AG04450 (cell line): Measurements from ENCODE around the gene TNRC18. TPM values are rescaled to one million over a fixed set of nuclear protein-coding genes. Genes with fewer than 3 reads are reported as not detected.

Experiments used
- CTCF ChIA-PET: fragments of 300-600, 350-600 bp; formaldehyde crosslinking; extraction: SDS; loops from one replicate; lab custom pipeline; 2022; ENCODE audit warnings: antibody characterized with exemption, inconsistent platforms; lab: Charles Lee
- POLR2A ChIA-PET: fragments of 350-600 bp; formaldehyde crosslinking; extraction: SDS; loops from one replicate; lab custom pipeline; 2021; ENCODE audit warnings: antibody characterized with exemption, inconsistent platforms; lab: Yijun Ruan, JAX
- DNase-seq: peaks from one replicate; pipeline ENCODE4 v3.0.0-alpha.2; 2011; ENCODE audit warnings: low read depth, low spot score
- H3K27ac ChIP-seq: one replicate; pipeline ENCODE4 v1.5.1; 2012; ENCODE audit warnings: low read depth, low read length, control low read depth
- H3K27me3 ChIP-seq: one replicate; pipeline ENCODE4 v1.6.0; 2012; ENCODE audit warnings: low read length; ENCODE audit not compliant: control insufficient read depth, insufficient read depth
- H3K4me3 ChIP-seq: 2 replicates; pipeline ENCODE4 v1.5.1; 2011; ENCODE audit warnings: mild to moderate bottlenecking, low read depth, low read length, control low read depth
- H3K9me3 ChIP-seq: 2 replicates; pipeline ENCODE4 v1.5.1; 2012; ENCODE audit warnings: low read length; ENCODE audit not compliant: control insufficient read depth, insufficient read depth
- CTCF ChIP-seq: IDR thresholded peaks from 2 replicates; pipeline ENCODE4 v1.5.1; 2011; ENCODE audit warnings: low read depth, low read length, control low read depth, inconsistent platforms
- polyA plus RNA-seq: library from polyadenylated mRNA; depleted of rRNA; stranded (reverse); fragments of >200 nt; gene quantifications from 2 replicates; pipeline ENCODE4 v1.2.3, GENCODE V29; 2011

The TNRC18 gene
- polyA plus RNA-seq, 1 experiment, result 13.4 TPM

- Histone ChIP-seq H3K9me3 (no peaks in the 10 kb centered on the region; the same call in 1 of the 2 replicates), H3K4me3 (no peak overlapping the region), H3K27ac (no peak overlapping the region), H3K27me3 (no peaks in the 10 kb centered on the region)
- TF ChIP-seq CTCF, result no peak
- no peak for DNase-seq
- POLR2A ChIA-PET, result no interaction called here
- CTCF ChIA-PET, result interaction anchor here (0.6 kb wide), 1 partner anchor 195 kb away, joined by 4 read pairs; no protein-coding TSS in a partner anchor
These were observed 35.4 kb upstream of the TNRC18 start for GRCh38 chr7:5458921-5459480.

- DNase-seq, result no peak
- Histone ChIP-seq H3K27me3 (no peaks in the 10 kb centered on the region), H3K27ac (no peak overlapping the region), H3K4me3 (no peak overlapping the region), H3K9me3 (no peaks in the 10 kb centered on the region; the same call in 1 of the 2 replicates)
- no peak for TF ChIP-seq CTCF
- ChIA-PET CTCF (interaction anchor here (0.9 kb wide), 1 partner anchor 217 kb away, joined by 3 read pairs; no protein-coding TSS in a partner anchor), POLR2A (interaction anchor here (0.7 to 0.8 kb wide), 2 partner anchors 10 to 36 kb away, joined by 3 to 4 read pairs; no protein-coding TSS in a partner anchor)
These were observed 33.7 kb upstream of the TNRC18 start for GRCh38 chr7:5457245-5457735.

GRCh38 chr7:5456409-5456808, 32.8 kb upstream of the TNRC18 start:
- Histone ChIP-seq H3K27ac (no peak overlapping the region), H3K27me3 (no peaks in the 10 kb centered on the region), H3K4me3 (no peak overlapping the region), H3K9me3 (no peaks in the 10 kb centered on the region; the same call in 1 of the 2 replicates)
- ChIA-PET CTCF (no interaction called here), POLR2A (no interaction called here)
- DNase-seq, result no peak
- TF ChIP-seq CTCF, result no peak

- no peaks in the 10 kb centered on the region; the same call in 1 of the 2 replicates for H3K9me3 ChIP-seq
- no peak for DNase-seq
- no peak for TF ChIP-seq CTCF
- no peak overlapping the region for H3K4me3 ChIP-seq
- CTCF ChIA-PET, result no interaction called here
- no peak overlapping the region for H3K27ac ChIP-seq
- POLR2A ChIA-PET, result no interaction called here
- no peaks in the 10 kb centered on the region for H3K27me3 ChIP-seq
These were observed 32.1 kb upstream of the TNRC18 start for GRCh38 chr7:5455581-5456219.

- ChIA-PET CTCF (no interaction called here), POLR2A (no interaction called here)
- Histone ChIP-seq H3K4me3 (no peak overlapping the region), H3K27ac (no peak overlapping the region), H3K9me3 (no peaks in the 10 kb centered on the region), H3K27me3 (no peaks in the 10 kb centered on the region)
- no peak for DNase-seq
- TF ChIP-seq CTCF, result no peak
These were observed 31.5 kb upstream of the TNRC18 start for GRCh38 chr7:5455175-5455574.
